ENCODE data around the gene CABLES2.

Gene CABLES2

DNA sequence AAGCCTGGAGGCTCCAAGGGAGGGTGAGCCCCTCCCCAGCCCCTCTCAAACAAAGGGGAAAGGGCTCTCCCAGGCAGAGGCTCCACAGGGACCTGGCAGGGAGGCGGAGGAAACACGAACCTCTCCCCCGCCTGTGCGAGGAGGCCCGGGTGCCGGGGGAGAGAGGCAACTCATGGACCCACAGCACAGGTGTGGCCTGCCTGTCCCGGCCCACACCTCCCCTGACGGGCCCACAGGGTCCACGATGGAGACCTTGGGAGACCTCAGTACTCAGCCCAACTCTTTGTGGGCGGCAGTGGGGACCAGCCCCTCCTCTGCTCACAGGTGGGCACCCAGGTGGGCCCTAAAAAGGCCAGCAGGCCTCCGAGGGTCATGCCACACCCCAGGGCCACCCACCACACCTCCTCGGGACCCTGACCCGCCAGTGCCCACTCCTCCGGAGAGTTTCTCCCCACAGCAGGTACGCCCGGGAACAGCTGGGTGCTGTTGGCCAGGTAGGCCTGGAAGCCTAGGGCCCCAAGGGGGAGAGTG is 52.2 kb downstream of the CABLES2 start:
- TF ChIP-seq, protein P1, sequence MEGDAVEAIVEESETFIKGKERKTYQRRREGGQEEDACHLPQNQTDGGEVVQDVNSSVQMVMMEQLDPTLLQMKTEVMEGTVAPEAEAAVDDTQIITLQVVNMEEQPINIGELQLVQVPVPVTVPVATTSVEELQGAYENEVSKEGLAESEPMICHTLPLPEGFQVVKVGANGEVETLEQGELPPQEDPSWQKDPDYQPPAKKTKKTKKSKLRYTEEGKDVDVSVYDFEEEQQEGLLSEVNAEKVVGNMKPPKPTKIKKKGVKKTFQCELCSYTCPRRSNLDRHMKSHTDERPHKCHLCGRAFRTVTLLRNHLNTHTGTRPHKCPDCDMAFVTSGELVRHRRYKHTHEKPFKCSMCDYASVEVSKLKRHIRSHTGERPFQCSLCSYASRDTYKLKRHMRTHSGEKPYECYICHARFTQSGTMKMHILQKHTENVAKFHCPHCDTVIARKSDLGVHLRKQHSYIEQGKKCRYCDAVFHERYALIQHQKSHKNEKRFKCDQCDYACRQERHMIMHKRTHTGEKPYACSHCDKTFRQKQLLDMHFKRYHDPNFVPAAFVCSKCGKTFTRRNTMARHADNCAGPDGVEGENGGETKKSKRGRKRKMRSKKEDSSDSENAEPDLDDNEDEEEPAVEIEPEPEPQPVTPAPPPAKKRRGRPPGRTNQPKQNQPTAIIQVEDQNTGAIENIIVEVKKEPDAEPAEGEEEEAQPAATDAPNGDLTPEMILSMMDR (conservative IDR thresholded peaks at IDR 0.05; ENCODE audit: low read depth, low read length), result no peak
- H3K27ac ChIP-seq, result no peak overlapping the region
- H3K4me1 ChIP-seq (ENCODE audit: low read depth, poor library complexity, severe bottlenecking), result no peaks in the 10 kb centered on the region
- no peaks in the 10 kb centered on the region for H3K27me3 ChIP-seq (ENCODE audit: insufficient read depth, low read depth)
- H3K79me2 ChIP-seq (ENCODE audit: insufficient read depth, low read depth), result no peaks in the 10 kb centered on the region
- H4K20me1 ChIP-seq (ENCODE audit: insufficient read depth), result no peaks in the 10 kb centered on the region
- no peak overlapping the region for H3K9ac ChIP-seq
- H3K4me3 ChIP-seq (IDR thresholded peaks at IDR 0.05; ENCODE audit: insufficient read depth, low read depth, low read length), result no peak overlapping the region
- H3K4me2 ChIP-seq, result no peak overlapping the region
- H3K36me3 ChIP-seq (ENCODE audit: insufficient read depth), result no peaks in the 10 kb centered on the region
- no peak overlapping the region for H2AFZ ChIP-seq (ENCODE audit: low read depth)

DNA sequence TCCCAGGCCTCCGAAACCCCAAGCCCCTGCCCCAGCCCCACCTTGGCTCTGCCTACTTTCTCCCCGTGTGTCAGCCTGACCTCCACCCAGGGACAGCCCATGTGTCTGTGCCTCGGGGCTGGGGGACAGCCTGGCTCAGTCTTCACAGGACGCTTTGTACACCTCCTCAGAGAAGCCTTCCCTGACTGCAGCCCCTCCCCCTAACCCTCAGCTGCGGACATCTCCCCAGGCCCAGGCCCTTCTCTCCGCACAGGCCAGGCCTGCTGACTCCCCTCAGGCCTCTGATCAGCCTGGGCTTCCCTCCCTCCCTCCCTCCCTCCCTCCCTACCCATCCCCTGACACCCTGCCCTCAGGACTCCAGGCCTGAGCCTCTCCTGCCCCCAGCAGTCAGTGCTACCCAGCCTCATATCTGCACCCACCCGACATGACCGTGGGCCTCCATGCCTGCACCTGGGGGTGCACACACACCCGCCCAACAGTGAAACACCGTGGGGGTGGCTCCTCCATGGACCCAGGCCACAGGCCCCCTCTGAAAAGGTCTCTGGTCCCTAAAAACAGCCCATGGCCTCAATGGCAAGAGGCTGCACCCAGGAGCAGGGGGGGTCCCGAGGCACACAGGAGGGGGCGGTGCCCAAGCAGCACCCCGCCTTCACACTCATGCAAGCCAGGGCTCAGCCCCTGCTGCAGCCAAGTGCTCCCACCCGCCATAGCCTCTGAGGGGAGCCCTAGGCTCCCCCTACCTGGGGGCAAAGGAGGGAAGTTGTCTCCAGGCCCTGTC is 52.9 kb downstream of the CABLES2 start:
- no peak overlapping the region for H3K27ac ChIP-seq
- H3K27me3 ChIP-seq (ENCODE audit: insufficient read depth, low read depth), result no peaks in the 10 kb centered on the region
- H3K36me3 ChIP-seq (ENCODE audit: insufficient read depth), result no peaks in the 10 kb centered on the region
- H3K4me1 ChIP-seq (ENCODE audit: low read depth, poor library complexity, severe bottlenecking), result no peaks in the 10 kb centered on the region
- no peaks in the 10 kb centered on the region for H3K79me2 ChIP-seq (ENCODE audit: insufficient read depth, low read depth)
- H2AFZ ChIP-seq (ENCODE audit: low read depth), result no peak overlapping the region
- TF ChIP-seq, protein P1 (conservative IDR thresholded peaks at IDR 0.05; ENCODE audit: low read depth, low read length), result no peak
- no peak overlapping the region for H3K4me2 ChIP-seq
- no peak overlapping the region for H3K9ac ChIP-seq
- H3K4me3 ChIP-seq (IDR thresholded peaks at IDR 0.05; ENCODE audit: insufficient read depth, low read depth, low read length), result no peak overlapping the region
- no peaks in the 10 kb centered on the region for H4K20me1 ChIP-seq (ENCODE audit: insufficient read depth)

DNA sequence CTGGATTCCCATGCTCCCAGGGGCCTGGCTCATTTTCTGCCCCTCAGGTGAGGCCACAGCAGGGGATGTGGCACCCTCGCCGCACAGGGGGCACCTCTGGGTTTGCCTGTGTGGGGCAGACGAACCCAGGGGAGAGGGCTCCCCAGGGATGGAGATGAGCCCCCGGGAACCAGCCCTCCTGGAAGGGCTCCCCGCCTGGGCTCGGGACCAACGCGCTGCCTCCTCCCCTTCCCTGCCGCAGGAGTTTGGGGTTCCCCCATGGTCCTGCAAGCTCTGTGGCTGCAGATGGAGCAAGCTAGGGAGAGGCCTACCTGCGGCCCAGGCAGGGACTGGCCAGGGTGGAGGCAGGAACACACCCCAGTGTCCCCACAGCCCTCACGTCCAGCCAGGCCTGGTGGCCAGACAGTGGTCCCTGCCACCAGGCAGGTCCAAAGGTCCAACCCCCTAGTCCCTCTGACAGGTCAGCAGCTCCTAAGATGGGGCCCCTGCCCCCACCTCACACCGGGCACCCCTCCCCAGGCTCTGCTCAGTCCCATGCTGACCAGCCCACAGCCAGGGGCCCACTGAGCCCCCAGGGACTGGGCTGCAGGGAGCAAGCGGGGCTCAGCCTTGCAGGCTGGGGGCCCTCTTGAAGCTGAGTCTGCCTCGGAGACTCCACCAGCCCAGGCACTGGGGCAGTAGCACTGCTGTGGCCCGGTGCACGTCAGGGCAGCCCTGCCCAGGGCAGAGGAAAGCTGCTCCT is 53.6 kb downstream of the CABLES2 start:
- Histone ChIP-seq H3K4me1 (ENCODE audit: low read depth, poor library complexity, severe bottlenecking) (no peaks in the 10 kb centered on the region), H3K4me2 (no peak overlapping the region), H2AFZ (ENCODE audit: low read depth) (no peak overlapping the region), H4K20me1 (ENCODE audit: insufficient read depth) (no peaks in the 10 kb centered on the region), H3K27ac (no peak overlapping the region), H3K27me3 (ENCODE audit: insufficient read depth, low read depth) (no peaks in the 10 kb centered on the region), H3K9ac (no peak overlapping the region), H3K36me3 (ENCODE audit: insufficient read depth) (no peaks in the 10 kb centered on the region), H3K79me2 (ENCODE audit: insufficient read depth, low read depth) (no peaks in the 10 kb centered on the region), H3K4me3 (IDR thresholded peaks at IDR 0.05; ENCODE audit: insufficient read depth, low read depth, low read length) (no peak overlapping the region)
- TF ChIP-seq, protein P1 (conservative IDR thresholded peaks at IDR 0.05; ENCODE audit: low read depth, low read length), result no peak

DNA sequence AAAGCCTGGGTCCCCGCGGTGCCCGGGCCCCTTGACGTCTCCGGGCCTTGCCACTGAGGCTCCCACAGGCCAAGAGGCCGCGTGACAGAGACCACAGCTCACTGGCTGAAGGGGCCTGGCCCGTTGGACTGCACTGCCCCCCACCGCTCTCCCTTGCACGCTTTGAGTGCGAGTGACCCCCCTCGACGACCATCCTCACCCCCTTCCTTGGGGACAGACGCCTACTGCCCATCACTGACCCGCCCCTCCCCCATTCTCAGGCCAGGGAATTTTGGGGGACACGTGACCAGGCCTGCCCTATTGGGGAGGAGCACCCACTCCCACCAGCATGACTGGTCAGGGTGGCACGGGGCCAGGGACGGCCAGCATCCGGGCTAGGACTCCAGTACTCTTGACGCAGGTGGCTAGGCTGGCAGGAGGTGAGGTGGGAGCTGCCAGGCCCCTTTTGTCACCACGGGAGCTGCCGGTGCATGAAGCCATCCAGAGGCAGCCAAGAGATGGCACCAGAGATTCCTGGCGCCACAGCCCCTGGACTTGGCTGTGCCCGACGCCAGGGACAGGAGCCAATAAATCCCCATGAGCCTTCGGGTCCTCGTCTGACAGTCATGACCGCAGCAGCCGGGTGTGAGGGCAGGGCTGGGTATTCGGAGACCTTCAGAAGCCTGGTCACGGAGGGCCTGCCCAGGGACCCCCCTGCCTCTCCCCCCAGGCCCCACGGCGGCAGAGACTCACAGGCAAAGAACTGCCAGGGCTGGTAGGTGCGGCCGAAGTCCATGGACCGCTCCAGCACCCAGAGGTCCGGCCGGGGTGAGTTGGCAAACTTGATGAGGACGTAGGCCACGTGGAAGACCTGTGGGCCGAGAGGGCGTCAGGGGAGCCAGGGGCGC is 54.4 kb downstream of the CABLES2 start:
- H3K79me2 ChIP-seq (ENCODE audit: insufficient read depth, low read depth), result no peaks in the 10 kb centered on the region
- no peaks in the 10 kb centered on the region for H3K4me1 ChIP-seq (ENCODE audit: low read depth, poor library complexity, severe bottlenecking)
- no peaks in the 10 kb centered on the region for H3K36me3 ChIP-seq (ENCODE audit: insufficient read depth)
- H3K4me2 ChIP-seq, result no peak overlapping the region
- no peak overlapping the region for H3K4me3 ChIP-seq (IDR thresholded peaks at IDR 0.05; ENCODE audit: insufficient read depth, low read depth, low read length)
- no peak overlapping the region for H2AFZ ChIP-seq (ENCODE audit: low read depth)
- no peak overlapping the region for H3K9ac ChIP-seq
- TF ChIP-seq, protein P1 (conservative IDR thresholded peaks at IDR 0.05; ENCODE audit: low read depth, low read length), result no peak
- H4K20me1 ChIP-seq (ENCODE audit: insufficient read depth), result no peaks in the 10 kb centered on the region
- no peaks in the 10 kb centered on the region for H3K27me3 ChIP-seq (ENCODE audit: insufficient read depth, low read depth)
- no peak overlapping the region for H3K27ac ChIP-seq

All from KMS-11 (cell line).